Thyroid gland (tissue), 4 donors: ENCODE results near the gene POGZ.

ENCODE experiments used
- CTCF ChIP-seq, 6 experiments: fragments of 200-600 bp in 3 of 6; fragments of 450-650 bp in 3 of 6; sonication (generic) in 3 of 6; IDR thresholded peaks; one replicate each; pipeline ENCODE4 v1.5.1; 2016 to 2019; ENCODE audit warnings: antibody characterized with exemption in 6 of 6, mild to moderate bottlenecking in 2 of 6, inconsistent platforms in 1 of 6, moderate library complexity in 1 of 6
- POLR2A ChIP-seq, 2 donors: fragments of 450-650 bp; IDR thresholded peaks; one replicate each; pipeline ENCODE4 v1.6.1; 2017; ENCODE audit warnings: antibody characterized with exemption in 2 of 2, mild to moderate bottlenecking in 2 of 2, moderate library complexity in 1 of 2

- TF ChIP-seq POLR2A (IDR thresholded peaks at IDR 0.05) (peak in 1 of 2 donors; percentile 52), CTCF (IDR thresholded peaks at IDR 0.05) (no peak)
These were observed 1.1 kb downstream of the POGZ start for GRCh38 chr1:151457911-151458801.
